Stomach (tissue), 4 donors: ENCODE results near the gene TADA2B.

Source experiments
- EP300 ChIP-seq: sonication (generic); formaldehyde crosslinking; IDR thresholded peaks from one replicate; pipeline ENCODE4 v1.6.1; 2017; ENCODE audit warnings: antibody characterized with exemption
- POLR2A ChIP-seq, 4 donors: fragments of 450-650 bp; IDR thresholded peaks; one replicate each; pipeline ENCODE4 v1.6.1; 2016; ENCODE audit warnings: antibody characterized with exemption in 4 of 4, control low read depth in 2 of 4, mild to moderate bottlenecking in 1 of 4, moderate library complexity in 1 of 4
- TF ChIP-seq, protein P1 (sequence below), 7 experiments: fragments of 450-650 bp in 4 of 7; fragments of 200-600 bp in 3 of 7; sonication (generic) in 3 of 7; IDR thresholded peaks; one replicate each; pipeline ENCODE4 v1.5.1; 2016 to 2019; ENCODE audit warnings: antibody characterized with exemption in 7 of 7, control low read depth in 2 of 7, mild to moderate bottlenecking in 1 of 7

DNA sequence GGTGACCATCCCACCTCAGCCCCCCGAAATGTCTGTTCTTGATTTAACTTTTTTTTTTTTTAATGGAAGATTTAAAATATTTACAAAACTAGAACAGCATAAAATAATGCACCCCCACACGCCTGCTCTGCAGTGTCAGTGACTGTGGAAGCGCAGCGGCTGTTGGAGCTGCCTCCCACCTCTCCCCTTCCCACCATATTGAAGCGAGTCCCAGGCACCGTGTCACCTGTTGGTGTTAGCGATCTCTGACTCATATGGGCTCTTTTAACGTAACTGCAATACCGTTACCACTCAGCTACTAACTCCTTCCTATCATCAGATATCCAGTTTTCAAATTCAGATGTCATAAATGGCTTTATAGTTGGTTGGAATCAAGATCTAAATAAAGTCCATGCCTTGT, 17.1 kb upstream of the TADA2B start:
- TF ChIP-seq POLR2A (IDR thresholded peaks at IDR 0.05) (no peak), EP300 (no peak)
- TF ChIP-seq, protein P1, sequence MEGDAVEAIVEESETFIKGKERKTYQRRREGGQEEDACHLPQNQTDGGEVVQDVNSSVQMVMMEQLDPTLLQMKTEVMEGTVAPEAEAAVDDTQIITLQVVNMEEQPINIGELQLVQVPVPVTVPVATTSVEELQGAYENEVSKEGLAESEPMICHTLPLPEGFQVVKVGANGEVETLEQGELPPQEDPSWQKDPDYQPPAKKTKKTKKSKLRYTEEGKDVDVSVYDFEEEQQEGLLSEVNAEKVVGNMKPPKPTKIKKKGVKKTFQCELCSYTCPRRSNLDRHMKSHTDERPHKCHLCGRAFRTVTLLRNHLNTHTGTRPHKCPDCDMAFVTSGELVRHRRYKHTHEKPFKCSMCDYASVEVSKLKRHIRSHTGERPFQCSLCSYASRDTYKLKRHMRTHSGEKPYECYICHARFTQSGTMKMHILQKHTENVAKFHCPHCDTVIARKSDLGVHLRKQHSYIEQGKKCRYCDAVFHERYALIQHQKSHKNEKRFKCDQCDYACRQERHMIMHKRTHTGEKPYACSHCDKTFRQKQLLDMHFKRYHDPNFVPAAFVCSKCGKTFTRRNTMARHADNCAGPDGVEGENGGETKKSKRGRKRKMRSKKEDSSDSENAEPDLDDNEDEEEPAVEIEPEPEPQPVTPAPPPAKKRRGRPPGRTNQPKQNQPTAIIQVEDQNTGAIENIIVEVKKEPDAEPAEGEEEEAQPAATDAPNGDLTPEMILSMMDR (IDR thresholded peaks at IDR 0.05) = no peak
